Measurements from ENCODE around the gene CHD9NB. TPM values are rescaled to one million over a fixed set of nuclear protein-coding genes. Genes with fewer than 3 reads are reported as not detected.
A peak's percentile ranks its signal among the peaks of the same experiment; 100 is the strongest.

Gene CHD9NB
- total and polyA plus RNA-seq, 2 experiments from 2014 or later = 0.81 to 2.3 TPM

DNA sequence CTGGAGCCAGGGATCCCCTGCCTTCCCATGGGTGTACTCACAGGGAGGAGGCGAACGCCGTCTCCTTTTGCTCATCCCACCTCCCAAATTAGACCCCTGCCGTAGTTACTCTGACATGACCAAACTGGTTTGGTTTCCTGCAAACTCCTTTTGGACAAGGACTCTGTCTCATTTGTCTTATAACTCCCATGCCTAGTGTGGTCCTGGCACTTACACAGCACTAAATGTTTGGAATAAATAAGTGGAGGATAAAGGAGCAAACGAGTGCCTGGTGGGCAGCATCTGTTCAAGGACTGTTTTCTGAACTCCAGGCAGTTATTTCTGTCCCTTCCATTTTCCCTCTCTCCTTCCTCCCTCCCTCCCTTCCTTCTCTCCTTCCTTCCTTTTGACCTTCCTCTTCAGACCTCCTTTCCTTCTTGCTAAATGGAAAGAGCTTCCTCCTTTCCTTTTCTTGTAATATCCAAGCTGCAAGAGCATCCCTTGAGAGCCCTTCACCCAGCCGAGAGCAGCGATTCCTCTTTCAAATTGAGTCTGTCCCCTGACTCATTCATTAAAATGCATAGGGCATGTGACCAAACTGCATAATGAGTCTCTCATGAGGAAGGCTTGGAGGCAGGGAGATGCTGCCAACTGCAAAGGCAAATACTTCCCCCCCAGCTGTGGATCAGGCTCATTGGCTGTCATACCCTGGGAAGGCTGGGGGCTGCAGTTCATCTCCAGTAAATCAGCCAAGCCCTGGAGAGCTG is 38.9 kb upstream of the CHD9NB start:
- TF ChIP-seq EZH2phosphoT487 (IDR thresholded peaks at IDR 0.05; ENCODE audit: low read depth, severe bottlenecking, unreplicated experiment) (no peak), EZH2 (IDR thresholded peaks at IDR 0.05; ENCODE audit: borderline replicate concordance) (no peak)
- TF ChIP-seq, protein P1, sequence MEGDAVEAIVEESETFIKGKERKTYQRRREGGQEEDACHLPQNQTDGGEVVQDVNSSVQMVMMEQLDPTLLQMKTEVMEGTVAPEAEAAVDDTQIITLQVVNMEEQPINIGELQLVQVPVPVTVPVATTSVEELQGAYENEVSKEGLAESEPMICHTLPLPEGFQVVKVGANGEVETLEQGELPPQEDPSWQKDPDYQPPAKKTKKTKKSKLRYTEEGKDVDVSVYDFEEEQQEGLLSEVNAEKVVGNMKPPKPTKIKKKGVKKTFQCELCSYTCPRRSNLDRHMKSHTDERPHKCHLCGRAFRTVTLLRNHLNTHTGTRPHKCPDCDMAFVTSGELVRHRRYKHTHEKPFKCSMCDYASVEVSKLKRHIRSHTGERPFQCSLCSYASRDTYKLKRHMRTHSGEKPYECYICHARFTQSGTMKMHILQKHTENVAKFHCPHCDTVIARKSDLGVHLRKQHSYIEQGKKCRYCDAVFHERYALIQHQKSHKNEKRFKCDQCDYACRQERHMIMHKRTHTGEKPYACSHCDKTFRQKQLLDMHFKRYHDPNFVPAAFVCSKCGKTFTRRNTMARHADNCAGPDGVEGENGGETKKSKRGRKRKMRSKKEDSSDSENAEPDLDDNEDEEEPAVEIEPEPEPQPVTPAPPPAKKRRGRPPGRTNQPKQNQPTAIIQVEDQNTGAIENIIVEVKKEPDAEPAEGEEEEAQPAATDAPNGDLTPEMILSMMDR (IDR thresholded peaks at IDR 0.05; ENCODE audit: poor library complexity) = no peak
- DNase-seq (ENCODE audit: low spot score) = peak; percentile 43
- no peaks in the 10 kb centered on the region for H3K36me3 ChIP-seq (replicated peaks; ENCODE audit: insufficient read depth, low read depth)
- peak overlapping the region; percentile 89 for H3K27ac ChIP-seq
- no peaks in the 10 kb centered on the region for H3K9me2 ChIP-seq (replicated peaks; ENCODE audit: insufficient read depth)
- no peak overlapping the region for H3K4me3 ChIP-seq
- H3K79me2 ChIP-seq = peaks cover 43% of the 10 kb centered on the region
- H2AFZ ChIP-seq = no peak overlapping the region
- H4K20me1 ChIP-seq (ENCODE audit: insufficient read depth, poor library complexity, severe bottlenecking) = no peaks in the 10 kb centered on the region
- whole genome bisulfite sequencing (ENCODE audit: low lambda C conversion rate, missing lambda C conversion rate) = 56% methylated on average over 7 of the region's 7 CpGs
- no peaks in the 10 kb centered on the region for H3K9me3 ChIP-seq (ENCODE audit: low read depth)
- H3K27me3 ChIP-seq = no peaks in the 10 kb centered on the region
- peaks cover 44% of the 10 kb centered on the region for H3K4me1 ChIP-seq (ENCODE audit: insufficient read depth)
- H3K4me2 ChIP-seq = peak overlapping the region; percentile 17

DNA sequence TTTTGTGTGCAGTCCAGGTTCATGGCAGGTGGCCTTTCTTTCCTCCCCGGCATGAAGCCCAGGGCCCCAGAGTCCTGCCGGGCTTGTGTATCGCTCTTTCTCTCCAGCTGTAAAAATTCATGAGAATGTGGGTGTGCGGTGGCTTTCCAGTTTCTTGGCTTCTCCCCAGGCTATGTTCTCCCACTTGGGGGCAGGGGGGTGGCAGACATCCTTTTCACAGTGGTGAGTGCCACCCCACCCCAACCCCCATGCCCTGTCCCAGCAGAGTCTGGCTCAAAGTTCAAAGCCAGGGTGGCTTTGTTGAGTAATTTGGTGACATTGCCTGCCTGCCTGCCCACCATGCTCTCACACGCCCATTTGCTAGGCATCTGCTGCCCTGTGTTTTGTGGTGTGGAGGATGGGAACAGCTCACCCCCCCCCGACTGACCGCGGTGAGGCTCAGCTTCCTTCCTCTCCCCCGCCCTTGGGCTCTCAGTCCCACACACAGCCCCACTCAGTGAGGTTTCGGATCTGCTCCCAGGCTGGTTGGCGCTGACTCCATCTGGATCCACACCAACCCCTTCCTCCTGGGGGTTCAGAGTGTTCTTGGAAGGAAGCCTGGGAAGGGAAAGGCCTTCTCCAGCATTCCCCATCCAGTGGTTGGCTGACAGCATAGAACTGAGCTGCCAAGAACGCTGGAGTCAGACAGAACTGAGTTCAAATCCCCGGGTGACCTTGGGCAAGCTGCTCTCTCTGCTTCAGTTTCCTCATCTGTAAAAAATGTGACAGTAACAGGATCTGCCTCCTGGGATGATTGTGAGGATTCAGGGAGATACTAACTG is 38.1 kb upstream of the CHD9NB start:
- Histone ChIP-seq H3K4me3 (no peak overlapping the region), H3K4me2 (peak overlapping the region; percentile 38), H3K9me2 (replicated peaks; ENCODE audit: insufficient read depth) (no peaks in the 10 kb centered on the region), H2AFZ (no peak overlapping the region), H4K20me1 (ENCODE audit: insufficient read depth, poor library complexity, severe bottlenecking) (no peaks in the 10 kb centered on the region), H3K9me3 (ENCODE audit: low read depth) (no peaks in the 10 kb centered on the region), H3K4me1 (ENCODE audit: insufficient read depth) (peaks cover 51% of the 10 kb centered on the region), H3K79me2 (peaks cover 38% of the 10 kb centered on the region), H3K36me3 (replicated peaks; ENCODE audit: insufficient read depth, low read depth) (no peaks in the 10 kb centered on the region), H3K27me3 (no peaks in the 10 kb centered on the region), H3K27ac (peak overlapping the region; percentile 89)
- DNase-seq (ENCODE audit: low spot score) = peak; percentile 73
- WGBS (ENCODE audit: low lambda C conversion rate, missing lambda C conversion rate) = 65% methylated on average over 11 of the region's 13 CpGs
- TF ChIP-seq EZH2phosphoT487 (IDR thresholded peaks at IDR 0.05; ENCODE audit: low read depth, severe bottlenecking, unreplicated experiment) = no peak
- no peak for TF ChIP-seq EZH2 (IDR thresholded peaks at IDR 0.05; ENCODE audit: borderline replicate concordance)
- TF ChIP-seq, protein P1 (IDR thresholded peaks at IDR 0.05; ENCODE audit: poor library complexity) = no peak

- TF ChIP-seq, protein P1 (IDR thresholded peaks at IDR 0.05; ENCODE audit: poor library complexity) = no peak
- TF ChIP-seq EZH2phosphoT487 (IDR thresholded peaks at IDR 0.05; ENCODE audit: low read depth, severe bottlenecking, unreplicated experiment) (no peak), EZH2 (IDR thresholded peaks at IDR 0.05; ENCODE audit: borderline replicate concordance) (no peak)
- Histone ChIP-seq H3K27me3 (no peaks in the 10 kb centered on the region), H3K4me3 (no peak overlapping the region), H2AFZ (no peak overlapping the region), H4K20me1 (ENCODE audit: insufficient read depth, poor library complexity, severe bottlenecking) (no peaks in the 10 kb centered on the region), H3K9me2 (replicated peaks; ENCODE audit: insufficient read depth) (no peaks in the 10 kb centered on the region), H3K4me1 (ENCODE audit: insufficient read depth) (peaks cover 53% of the 10 kb centered on the region), H3K4me2 (peak overlapping the region; percentile 38), H3K27ac (peak overlapping the region; percentile 89), H3K79me2 (peaks cover 34% of the 10 kb centered on the region), H3K9me3 (ENCODE audit: low read depth) (no peaks in the 10 kb centered on the region), H3K36me3 (replicated peaks; ENCODE audit: insufficient read depth, low read depth) (no peaks in the 10 kb centered on the region)
- no peak for DNase-seq (ENCODE audit: low spot score)
- 56% methylated on average over 5 of the region's 5 CpGs for WGBS (ENCODE audit: low lambda C conversion rate, missing lambda C conversion rate)
These were observed 37.5 kb upstream of the CHD9NB start for GRCh38 chr16:53090286-53090590.
